ENCODE results near the gene RBM39. TPM values are rescaled to one million over a fixed set of nuclear protein-coding genes. Genes with fewer than 3 reads are reported as not detected.

RBM39 gene
- total RNA-seq, 4 donors from 2014 or later: 231 to 462 (median 427) TPM

- ATAC-seq (ENCODE audit: low FRiP score) (peak; percentile 92), DNase-seq (ENCODE audit: low spot score) (peak; percentile 51)
- TF ChIP-seq CTCF (IDR thresholded peaks at IDR 0.05): no peak
Observed at GRCh38 chr20:35664466-35665206, 77.4 kb downstream of the RBM39 start, which contains the start of the genes CPNE1 and RBM12. TSS of gene CPNE1 (minus strand) at chr20:35664900. CDS start at chr20:35632923, 31,977 bp downstream. TSS of gene RBM12 (minus strand) at chr20:35664900. CDS start at chr20:35655322, 9,578 bp downstream.

- peak; percentile 30 for ATAC-seq (ENCODE audit: low FRiP score)
- DNase-seq (ENCODE audit: low spot score): no peak
- no peak for TF ChIP-seq CTCF (IDR thresholded peaks at IDR 0.05)
Observed at GRCh38 chr20:35663516-35664465, 78.3 kb downstream of the RBM39 start.

- no peak for DNase-seq (ENCODE audit: low spot score)
- ATAC-seq (ENCODE audit: low FRiP score): no peak
- TF ChIP-seq CTCF (IDR thresholded peaks at IDR 0.05): no peak
Observed at GRCh38 chr20:35662551-35662950, 79.5 kb downstream of the RBM39 start.

GRCh38 chr20:35661908-35662307 is 80.2 kb downstream of the RBM39 start:
- ATAC-seq (ENCODE audit: low FRiP score): no peak
- no peak for TF ChIP-seq CTCF (IDR thresholded peaks at IDR 0.05)
- DNase-seq (ENCODE audit: low spot score): no peak

- ATAC-seq (ENCODE audit: low FRiP score) (no peak), DNase-seq (ENCODE audit: low spot score) (no peak)
- no peak for TF ChIP-seq CTCF (IDR thresholded peaks at IDR 0.05)
Observed at GRCh38 chr20:35661053-35661452, 81.0 kb downstream of the RBM39 start.

- no peak for TF ChIP-seq CTCF (IDR thresholded peaks at IDR 0.05)
- ATAC-seq (ENCODE audit: low FRiP score): no peak
- DNase-seq (ENCODE audit: low spot score): no peak
Observed at GRCh38 chr20:35660122-35660937, 81.7 kb downstream of the RBM39 start.
